GM18951 (cell line): ENCODE measurements around the gene EML5.

Experiments used
- POLR2A ChIP-seq: IDR thresholded peaks from 4 replicates; pipeline ENCODE4 v1.6.1; 2011; ENCODE audit warnings: mild to moderate bottlenecking; ENCODE audit not compliant: insufficient read length, insufficient read depth; ENCODE audit errors: extremely low read depth
- in situ Hi-C: fragments of 300-500 bp; cut with MboI; formaldehyde crosslinking; loops from one replicate; pipeline ENCODE4 v1.12.0; 2022; ENCODE audit warnings: low sequenced_read_pairs, mixed read lengths, inconsistent platforms; ENCODE audit not compliant: unreplicated experiment

Gene EML5

GRCh38 chr14:88614218-88614907 lies 178.4 kb downstream of the EML5 start:
- in situ Hi-C loops = no loop called here
- TF ChIP-seq POLR2A = no peak

- TF ChIP-seq POLR2A = no peak
- in situ Hi-C loops = no loop called here
Observed at GRCh38 chr14:88613552-88614010, 179.2 kb downstream of the EML5 start.

GRCh38 chr14:88612981-88613380 lies 179.8 kb downstream of the EML5 start:
- in situ Hi-C loops = no loop called here
- no peak for TF ChIP-seq POLR2A

- in situ Hi-C loops = no loop called here
- TF ChIP-seq POLR2A = no peak
Observed at GRCh38 chr14:88611878-88612277, 180.9 kb downstream of the EML5 start.

- no peak for TF ChIP-seq POLR2A
- in situ Hi-C loops = no loop called here
Observed at GRCh38 chr14:88607829-88608228, 184.9 kb downstream of the EML5 start.

- in situ Hi-C loops = no loop called here
- TF ChIP-seq POLR2A = no peak
Observed at GRCh38 chr14:88605594-88605993, 187.2 kb downstream of the EML5 start.

- in situ Hi-C loops = no loop called here
- no peak for TF ChIP-seq POLR2A
Observed at GRCh38 chr14:88604212-88604611, 188.5 kb downstream of the EML5 start.

- in situ Hi-C loops = no loop called here
- no peak for TF ChIP-seq POLR2A
Observed at GRCh38 chr14:88599761-88600439, 192.9 kb downstream of the EML5 start.

GRCh38 chr14:88599326-88599725 lies 193.4 kb downstream of the EML5 start:
- in situ Hi-C loops = no loop called here
- no peak for TF ChIP-seq POLR2A

- no peak for TF ChIP-seq POLR2A
Observed at GRCh38 chr14:88598097-88598675, 194.6 kb downstream of the EML5 start.

GRCh38 chr14:88597601-88598000 lies 195.2 kb downstream of the EML5 start:
- TF ChIP-seq POLR2A = no peak
- in situ Hi-C loops = no loop called here

More at GRCh38 chr14:88598097-88598675, 194.6 kb downstream of the EML5 start:
- in situ Hi-C loops = no loop called here

- in situ Hi-C loops = no loop called here
- no peak for TF ChIP-seq POLR2A
Observed at GRCh38 chr14:88597038-88597437, 195.7 kb downstream of the EML5 start.

GRCh38 chr14:88592031-88592430 lies 200.7 kb downstream of the EML5 start:
- TF ChIP-seq POLR2A = no peak
- in situ Hi-C loops = no loop called here

GRCh38 chr14:88590173-88590572 lies 202.6 kb downstream of the EML5 start:
- in situ Hi-C loops = no loop called here
- no peak for TF ChIP-seq POLR2A

GRCh38 chr14:88588081-88588480 lies 204.7 kb downstream of the EML5 start:
- in situ Hi-C loops = no loop called here
- no peak for TF ChIP-seq POLR2A
